Colonic mucosa (tissue), 4 donors: ENCODE results near the gene ATXN1. TPM values are rescaled to one million over a fixed set of nuclear protein-coding genes. Genes with fewer than 3 reads are reported as not detected.

Experiments
- DNase-seq: peaks from one replicate; pipeline ENCODE4 v3.0.0-alpha.2; 2020
- H3K27ac ChIP-seq: fragments of 200-600 bp; one replicate; pipeline ENCODE4 v1.8.0; 2021
- H3K27me3 ChIP-seq: fragments of 200-600 bp; one replicate; pipeline ENCODE4 v1.8.0; 2021
- H3K36me3 ChIP-seq: fragments of 200-600 bp; one replicate; pipeline ENCODE4 v1.8.0; 2021
- H3K4me1 ChIP-seq: fragments of 200-600 bp; one replicate; pipeline ENCODE4 v1.8.0; 2021; ENCODE audit warnings: mild to moderate bottlenecking
- H3K4me3 ChIP-seq: fragments of 200-600 bp; one replicate; pipeline ENCODE4 v1.8.0; 2021
- H3K9ac ChIP-seq, 2 donors: one replicate each; pipeline ENCODE4 v1.7.0; 2013; ENCODE audit warnings: control low read depth in 2 of 2, low read depth in 2 of 2, low read length in 2 of 2
- H3K9me3 ChIP-seq: fragments of 200-600 bp; one replicate; pipeline ENCODE4 v1.8.0; 2021
- CTCF ChIP-seq: fragments of 200-600 bp; IDR thresholded peaks from one replicate; pipeline ENCODE4 v1.8.0; 2022; ENCODE audit warnings: antibody characterized with exemption, mild to moderate bottlenecking
- intact Hi-C: fragments of 100-400 bp; cut with DNase I; formaldehyde crosslinking; loops from one replicate; pipeline ENCODE4 v1.14.1; 2022
- total RNA-seq, 2 donors: library from RNA; stranded (reverse); fragmentation: NEBNext Ultra II Directional in 1 of 2; extraction: Animal tissue kit (Norgen Biotek cat#: 25700) in 1 of 2; gene quantifications; one replicate each; pipeline ENCODE4 v1.2.1, GENCODE V29; 2021
- donor health status: healthy.
- donor health status: DM: no; HTN: no; CAD: no.
- donor health status: DM: no; HTN: no; CAD: no.

ATXN1 gene
- total RNA-seq, 2 donors from 2014 or later = 24.5 to 41.9 TPM

- H3K27me3 ChIP-seq = no peaks in the 10 kb centered on the region
- intact Hi-C loops = no loop called here
- H3K9me3 ChIP-seq = no peaks in the 10 kb centered on the region
- DNase-seq = no peak
- H3K9ac ChIP-seq = no peak overlapping the region
- no peaks in the 10 kb centered on the region for H3K36me3 ChIP-seq
- H3K27ac ChIP-seq = no peak overlapping the region
- no peak for TF ChIP-seq CTCF
- H3K4me3 ChIP-seq = no peak overlapping the region
- H3K4me1 ChIP-seq = no peaks in the 10 kb centered on the region
These were observed 272.4 kb downstream of the ATXN1 start for GRCh38 chr6:16488813-16489212.

- Histone ChIP-seq H3K36me3 (no peaks in the 10 kb centered on the region), H3K4me1 (no peaks in the 10 kb centered on the region), H3K27ac (no peak overlapping the region), H3K9ac (no peak overlapping the region), H3K4me3 (no peak overlapping the region), H3K27me3 (no peaks in the 10 kb centered on the region), H3K9me3 (no peaks in the 10 kb centered on the region)
- DNase-seq = no peak
- TF ChIP-seq CTCF = no peak
- intact Hi-C loops = no loop called here
These were observed 273.1 kb downstream of the ATXN1 start for GRCh38 chr6:16487996-16488674.

- Histone ChIP-seq H3K4me3 (no peak overlapping the region), H3K4me1 (no peaks in the 10 kb centered on the region), H3K36me3 (no peaks in the 10 kb centered on the region), H3K27ac (no peak overlapping the region), H3K9ac (no peak overlapping the region), H3K9me3 (no peaks in the 10 kb centered on the region), H3K27me3 (no peaks in the 10 kb centered on the region)
- no peak for DNase-seq
- no peak for TF ChIP-seq CTCF
- intact Hi-C loops = no loop called here
These were observed 274.6 kb downstream of the ATXN1 start for GRCh38 chr6:16486661-16487060.

GRCh38 chr6:16483315-16483875, 277.9 kb downstream of the ATXN1 start:
- DNase-seq = no peak
- Histone ChIP-seq H3K4me1 (no peaks in the 10 kb centered on the region), H3K4me3 (no peak overlapping the region), H3K27me3 (no peaks in the 10 kb centered on the region), H3K36me3 (no peaks in the 10 kb centered on the region), H3K9me3 (no peaks in the 10 kb centered on the region), H3K27ac (no peak overlapping the region), H3K9ac (no peak overlapping the region)
- intact Hi-C loops = no loop called here
- TF ChIP-seq CTCF = no peak

- H3K4me3 ChIP-seq = no peak overlapping the region
- H3K9me3 ChIP-seq = no peaks in the 10 kb centered on the region
- intact Hi-C loops = no loop called here
- no peak overlapping the region for H3K27ac ChIP-seq
- H3K36me3 ChIP-seq = no peaks in the 10 kb centered on the region
- DNase-seq = no peak
- TF ChIP-seq CTCF = no peak
- H3K4me1 ChIP-seq = no peaks in the 10 kb centered on the region
- H3K27me3 ChIP-seq = no peaks in the 10 kb centered on the region
- H3K9ac ChIP-seq = no peak overlapping the region
These were observed 278.5 kb downstream of the ATXN1 start for GRCh38 chr6:16482702-16483314.
